ENCODE results near the gene PLCD1. TPM values are rescaled to one million over a fixed set of nuclear protein-coding genes. Genes with fewer than 3 reads are reported as not detected.
A peak's percentile ranks its signal among the peaks of the same experiment; 100 is the strongest.

The PLCD1 gene
- total and polyA plus RNA-seq, 2 of the 13 experiments (the other 11 are each of a cell fraction or from before 2014, with no cell fraction given): 10.1 to 12.4 TPM

DNA sequence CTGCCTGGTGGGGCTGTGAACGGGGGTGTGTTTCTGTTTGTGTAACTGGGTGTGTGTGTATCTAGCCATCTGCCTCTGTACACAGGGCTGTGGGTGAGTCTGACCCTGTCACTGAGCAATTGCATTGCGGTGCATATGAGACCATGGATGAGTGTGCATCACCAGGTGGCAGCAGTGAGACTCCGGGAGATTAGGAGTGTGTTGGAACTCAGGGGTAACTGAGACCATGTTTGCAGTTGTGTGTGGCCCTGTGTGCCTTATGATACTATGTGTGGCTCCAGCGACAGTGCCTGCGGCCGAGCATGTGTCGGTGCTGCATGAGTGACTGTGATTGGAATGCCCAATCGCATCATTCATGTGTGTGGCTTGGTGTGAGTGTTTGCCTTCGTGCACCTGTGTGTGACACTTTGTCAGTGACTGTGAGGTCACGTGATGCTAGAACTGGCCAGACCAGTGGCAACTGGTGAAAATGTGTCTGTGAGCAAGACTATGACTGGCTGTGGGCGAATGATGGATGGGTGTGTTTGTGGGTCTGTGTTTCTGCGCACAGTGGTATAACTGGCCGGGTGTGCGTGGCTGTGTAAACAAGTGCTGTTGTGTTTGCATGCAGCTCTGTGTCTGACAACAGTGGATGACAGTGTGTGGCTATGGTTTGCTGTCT, 24.9 kb downstream of the PLCD1 start (continued):
- TF ChIP-seq, protein P1, sequence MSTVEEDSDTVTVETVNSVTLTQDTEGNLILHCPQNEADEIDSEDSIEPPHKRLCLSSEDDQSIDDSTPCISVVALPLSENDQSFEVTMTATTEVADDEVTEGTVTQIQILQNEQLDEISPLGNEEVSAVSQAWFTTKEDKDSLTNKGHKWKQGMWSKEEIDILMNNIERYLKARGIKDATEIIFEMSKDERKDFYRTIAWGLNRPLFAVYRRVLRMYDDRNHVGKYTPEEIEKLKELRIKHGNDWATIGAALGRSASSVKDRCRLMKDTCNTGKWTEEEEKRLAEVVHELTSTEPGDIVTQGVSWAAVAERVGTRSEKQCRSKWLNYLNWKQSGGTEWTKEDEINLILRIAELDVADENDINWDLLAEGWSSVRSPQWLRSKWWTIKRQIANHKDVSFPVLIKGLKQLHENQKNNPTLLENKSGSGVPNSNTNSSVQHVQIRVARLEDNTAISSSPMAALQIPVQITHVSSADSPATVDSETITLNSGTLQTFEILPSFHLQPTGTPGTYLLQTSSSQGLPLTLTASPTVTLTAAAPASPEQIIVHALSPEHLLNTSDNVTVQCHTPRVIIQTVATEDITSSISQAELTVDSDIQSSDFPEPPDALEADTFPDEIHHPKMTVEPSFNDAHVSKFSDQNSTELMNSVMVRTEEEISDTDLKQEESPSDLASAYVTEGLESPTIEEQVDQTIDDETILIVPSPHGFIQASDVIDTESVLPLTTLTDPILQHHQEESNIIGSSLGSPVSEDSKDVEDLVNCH (CRISPR knock-in tag; IDR thresholded peaks at IDR 0.05): no peak
- TF ChIP-seq NBN (conservative IDR thresholded peaks at IDR 0.05) (no peak), ISL2 (CRISPR knock-in tag; IDR thresholded peaks at IDR 0.05) (no peak; the same call in 1 of the 2 replicates), KMT2B (CRISPR knock-in tag; IDR thresholded peaks at IDR 0.05) (no peak), MYC (CRISPR knock-in tag; IDR thresholded peaks at IDR 0.05; ENCODE audit: borderline replicate concordance) (no peak), KDM5B (CRISPR knock-in tag; IDR thresholded peaks at IDR 0.05; ENCODE audit: borderline replicate concordance) (peak; percentile 51; the same call in 1 of the 2 replicates), DR1 (CRISPR knock-in tag; IDR thresholded peaks at IDR 0.05) (no peak), ZMAT5 (CRISPR knock-in tag; IDR thresholded peaks at IDR 0.05; ENCODE audit: borderline replicate concordance, low read depth) (no peak), TAF1 (CRISPR knock-in tag; IDR thresholded peaks at IDR 0.05) (peak; percentile 9; the same call in 1 of the 2 replicates), ZBTB10 (CRISPR knock-in tag; IDR thresholded peaks at IDR 0.05; ENCODE audit: borderline replicate concordance) (no peak), ARHGAP35 (CRISPR knock-in tag; IDR thresholded peaks at IDR 0.05; ENCODE audit: borderline replicate concordance) (no peak), MTA3 (CRISPR knock-in tag; IDR thresholded peaks at IDR 0.05) (no peak), ZNF770 (CRISPR knock-in tag; IDR thresholded peaks at IDR 0.05) (no peak), ZNF446 (CRISPR knock-in tag; IDR thresholded peaks at IDR 0.05) (no peak), MED8 (CRISPR knock-in tag; IDR thresholded peaks at IDR 0.05; ENCODE audit: insufficient replicate concordance) (no peak), SMYD3 (CRISPR knock-in tag; IDR thresholded peaks at IDR 0.05) (no peak), ZNF879 (CRISPR knock-in tag; IDR thresholded peaks at IDR 0.05) (no peak), RXRB (CRISPR knock-in tag; IDR thresholded peaks at IDR 0.05; ENCODE audit: borderline replicate concordance) (peak; percentile 27; the same call in 1 of the 2 replicates)
- TF ChIP-seq, protein P2, sequence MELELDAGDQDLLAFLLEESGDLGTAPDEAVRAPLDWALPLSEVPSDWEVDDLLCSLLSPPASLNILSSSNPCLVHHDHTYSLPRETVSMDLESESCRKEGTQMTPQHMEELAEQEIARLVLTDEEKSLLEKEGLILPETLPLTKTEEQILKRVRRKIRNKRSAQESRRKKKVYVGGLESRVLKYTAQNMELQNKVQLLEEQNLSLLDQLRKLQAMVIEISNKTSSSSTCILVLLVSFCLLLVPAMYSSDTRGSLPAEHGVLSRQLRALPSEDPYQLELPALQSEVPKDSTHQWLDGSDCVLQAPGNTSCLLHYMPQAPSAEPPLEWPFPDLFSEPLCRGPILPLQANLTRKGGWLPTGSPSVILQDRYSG (CRISPR knock-in tag; IDR thresholded peaks at IDR 0.05): no peak
- TF ChIP-seq, protein P3, sequence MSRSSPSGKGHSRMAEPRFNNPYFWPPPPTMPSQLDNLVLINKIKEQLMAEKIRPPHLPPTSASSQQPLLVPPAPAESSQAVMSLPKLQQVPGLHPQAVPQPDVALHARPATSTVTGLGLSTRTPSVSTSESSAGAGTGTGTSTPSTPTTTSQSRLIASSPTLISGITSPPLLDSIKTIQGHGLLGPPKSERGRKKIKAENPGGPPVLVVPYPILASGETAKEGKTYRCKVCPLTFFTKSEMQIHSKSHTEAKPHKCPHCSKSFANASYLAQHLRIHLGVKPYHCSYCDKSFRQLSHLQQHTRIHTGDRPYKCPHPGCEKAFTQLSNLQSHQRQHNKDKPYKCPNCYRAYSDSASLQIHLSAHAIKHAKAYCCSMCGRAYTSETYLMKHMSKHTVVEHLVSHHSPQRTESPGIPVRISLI (CRISPR knock-in tag; IDR thresholded peaks at IDR 0.05; ENCODE audit: borderline replicate concordance): no peak

All from HepG2 (cell line).